SK-N-SH (cell line): ENCODE measurements around the gene FHL2.

Source experiments
- CTCF ChIP-seq: fragments of 200-600 bp; sonication (generic); IDR thresholded peaks from 2 replicates; pipeline ENCODE4 v1.6.1; 2017; ENCODE audit warnings: antibody characterized with exemption, mild to moderate bottlenecking, moderate library complexity
- EP300 ChIP-seq, 2 experiments: IDR thresholded peaks; 2 replicates each; pipeline versions ENCODE4 v1.4.0 to v1.6.1; 2012; ENCODE audit warnings: borderline replicate concordance in 1 of 2, low read depth in 1 of 2, low read length in 1 of 2
- FOSL2 ChIP-seq: IDR thresholded peaks from 2 replicates; pipeline ENCODE4 v1.4.0; 2012; ENCODE audit warnings: low read depth, mild to moderate bottlenecking, moderate library complexity, borderline replicate concordance
- GATA2 ChIP-seq: sonication (generic); formaldehyde crosslinking; IDR thresholded peaks from 2 replicates; pipeline ENCODE4 v1.5.0; 2020; ENCODE audit warnings: mild to moderate bottlenecking, missing genetic modification reagents
- JUND ChIP-seq: IDR thresholded peaks from 2 replicates; pipeline ENCODE4 v1.4.0; 2012
- MXI1 ChIP-seq: IDR thresholded peaks from 2 replicates; pipeline ENCODE4 v1.6.1; 2012; ENCODE audit warnings: mild to moderate bottlenecking, low read depth, low read length, improper control_type of control experiment
- NFIC ChIP-seq: IDR thresholded peaks from 2 replicates; pipeline ENCODE4 v1.4.0; 2012; ENCODE audit warnings: borderline replicate concordance
- NRF1 ChIP-seq: IDR thresholded peaks from 2 replicates; pipeline ENCODE4 v1.6.1; 2012; ENCODE audit warnings: low read depth, mild to moderate bottlenecking, low read length
- POLR2AphosphoS5 ChIP-seq: IDR thresholded peaks from 2 replicates; pipeline ENCODE4 v1.6.1; 2012; ENCODE audit warnings: low read depth, low read length
- RAD21 ChIP-seq: IDR thresholded peaks from 2 replicates; pipeline ENCODE4 v1.6.1; 2012; ENCODE audit warnings: mild to moderate bottlenecking, low read length
- RCOR1 ChIP-seq: fragments of 150-350 bp; IDR thresholded peaks from 2 replicates; pipeline ENCODE4 v1.6.1; 2017; ENCODE audit warnings: antibody characterized with exemption, low read length
- SIN3A ChIP-seq: IDR thresholded peaks from 2 replicates; pipeline ENCODE4 v1.6.1; 2012; ENCODE audit warnings: low read depth, mild to moderate bottlenecking, low read length, moderate library complexity, borderline replicate concordance
- TAF1 ChIP-seq: IDR thresholded peaks from 2 replicates; pipeline ENCODE4 v1.6.1; 2012; ENCODE audit warnings: low read depth, mild to moderate bottlenecking, low read length, moderate library complexity, borderline replicate concordance
- USF2 ChIP-seq: fragments of 150-350 bp; IDR thresholded peaks from 2 replicates; pipeline ENCODE4 v1.6.1; 2017; ENCODE audit warnings: antibody characterized with exemption, low read length, low read depth, borderline replicate concordance

GRCh38 chr2:105335469-105335868 lies 63.4 kb downstream of the FHL2 start:
- TF ChIP-seq FOSL2 (no peak), MXI1 (no peak), JUND (no peak), CTCF (no peak), EP300 (IDR thresholded peaks at IDR 0.05; ENCODE audit: borderline replicate concordance in 1 of 2, low read depth in 1 of 2, low read length in 1 of 2) (no peak), POLR2AphosphoS5 (no peak), SIN3A (no peak), USF2 (no peak), RCOR1 (no peak), NRF1 (no peak), GATA2 (CRISPR knock-in tag) (no peak), RAD21 (no peak), NFIC (no peak), TAF1 (no peak)
